HepG2 (cell line): Measurements from ENCODE around the gene RPTOR.

ENCODE experiments used
- HNRNPLL ChIP-seq: fragments of 200-400 bp; formaldehyde crosslinking; IDR thresholded peaks from 2 replicates; pipeline ENCODE4 v1.6.1; 2017; ENCODE audit warnings: mild to moderate bottlenecking, low read depth, low read length; ENCODE audit not compliant: poor library complexity, severe bottlenecking
- POLR2A ChIP-seq, 2 experiments: IDR thresholded peaks; 2 replicates each; pipeline ENCODE4 v1.6.1; 2011; ENCODE audit warnings: low read depth in 2 of 2, low read length in 2 of 2, mild to moderate bottlenecking in 1 of 2, moderate library complexity in 1 of 2; ENCODE audit not compliant: insufficient read depth in 1 of 2
- ZFP36L2 ChIP-seq: sonication (generic); formaldehyde crosslinking; IDR thresholded peaks from 2 replicates; pipeline ENCODE4 v1.4.0; 2020; ENCODE audit warnings: missing genetic modification reagents
- TF ChIP-seq, protein P1 (sequence below): sonication (generic); formaldehyde crosslinking; conservative IDR thresholded peaks from 2 replicates; pipeline ENCODE4 v1.4.0; 2020; ENCODE audit warnings: missing genetic modification reagents
- TF ChIP-seq, protein P2 (sequence below): sonication (generic); formaldehyde crosslinking; IDR thresholded peaks from 2 replicates; pipeline ENCODE4 v1.5.0; 2020; ENCODE audit warnings: mild to moderate bottlenecking, missing genetic modification reagents, moderate library complexity
- TF ChIP-seq, protein P3 (sequence below): sonication (generic); formaldehyde crosslinking; IDR thresholded peaks from 2 replicates; pipeline ENCODE4 v1.4.0; 2020; ENCODE audit warnings: missing genetic modification reagents
- TF ChIP-seq, protein P4 (sequence below): sonication (generic); formaldehyde crosslinking; IDR thresholded peaks from 2 replicates; pipeline ENCODE4 v1.4.0; 2020; ENCODE audit warnings: missing genetic modification reagents, borderline replicate concordance

DNA sequence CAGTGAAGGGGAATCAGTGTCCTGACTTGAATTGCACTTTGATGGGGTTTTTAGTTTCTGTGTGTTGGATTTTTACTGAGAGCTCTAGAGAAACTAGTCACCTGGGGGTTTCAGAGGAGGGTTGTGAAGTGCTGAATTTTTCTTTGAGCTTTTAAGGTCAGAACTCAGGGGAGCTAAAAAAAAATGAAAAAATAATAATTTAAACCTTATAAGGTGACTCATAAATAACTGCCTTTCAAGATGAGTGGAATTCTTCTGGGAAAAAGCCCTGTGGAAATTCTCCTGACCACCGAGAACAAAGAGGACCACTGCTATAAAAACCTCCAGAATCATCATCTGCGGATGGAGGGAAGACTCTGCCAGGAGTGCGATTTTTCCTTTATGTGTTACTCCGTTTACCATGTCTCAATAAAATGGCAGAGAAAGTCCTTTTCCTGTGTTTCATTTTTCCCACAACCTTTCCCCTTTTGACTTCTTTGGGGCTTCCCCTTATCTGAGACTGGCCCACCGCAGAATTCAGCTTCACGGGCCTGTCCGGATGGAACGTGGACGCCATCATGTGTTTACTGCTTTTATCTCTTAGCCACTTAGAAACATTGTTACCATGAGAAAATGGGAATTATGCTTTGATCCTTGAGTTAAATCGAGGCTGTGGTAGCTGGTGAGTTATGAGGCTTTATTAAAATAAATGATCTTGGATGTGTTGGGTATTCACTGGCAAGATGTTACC, 39.7 kb downstream of the RPTOR start:
- TF ChIP-seq, protein P1, sequence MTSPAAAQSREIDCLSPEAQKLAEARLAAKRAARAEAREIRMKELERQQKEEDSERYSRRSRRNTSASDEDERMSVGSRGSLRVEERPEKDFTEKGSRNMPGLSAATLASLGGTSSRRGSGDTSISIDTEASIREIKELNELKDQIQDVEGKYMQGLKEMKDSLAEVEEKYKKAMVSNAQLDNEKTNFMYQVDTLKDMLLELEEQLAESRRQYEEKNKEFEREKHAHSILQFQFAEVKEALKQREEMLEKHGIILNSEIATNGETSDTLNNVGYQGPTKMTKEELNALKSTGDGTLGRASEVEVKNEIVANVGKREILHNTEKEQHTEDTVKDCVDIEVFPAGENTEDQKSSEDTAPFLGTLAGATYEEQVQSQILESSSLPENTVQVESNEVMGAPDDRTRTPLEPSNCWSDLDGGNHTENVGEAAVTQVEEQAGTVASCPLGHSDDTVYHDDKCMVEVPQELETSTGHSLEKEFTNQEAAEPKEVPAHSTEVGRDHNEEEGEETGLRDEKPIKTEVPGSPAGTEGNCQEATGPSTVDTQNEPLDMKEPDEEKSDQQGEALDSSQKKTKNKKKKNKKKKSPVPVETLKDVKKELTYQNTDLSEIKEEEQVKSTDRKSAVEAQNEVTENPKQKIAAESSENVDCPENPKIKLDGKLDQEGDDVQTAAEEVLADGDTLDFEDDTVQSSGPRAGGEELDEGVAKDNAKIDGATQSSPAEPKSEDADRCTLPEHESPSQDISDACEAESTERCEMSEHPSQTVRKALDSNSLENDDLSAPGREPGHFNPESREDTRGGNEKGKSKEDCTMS, result no peak
- TF ChIP-seq HNRNPLL (no peak), POLR2A (IDR thresholded peaks at IDR 0.05; ENCODE audit: insufficient read depth in 1 of 2, low read depth in 2 of 2, low read length in 2 of 2) (no peak), ZFP36L2 (CRISPR knock-in tag) (no peak)
- TF ChIP-seq, protein P2, sequence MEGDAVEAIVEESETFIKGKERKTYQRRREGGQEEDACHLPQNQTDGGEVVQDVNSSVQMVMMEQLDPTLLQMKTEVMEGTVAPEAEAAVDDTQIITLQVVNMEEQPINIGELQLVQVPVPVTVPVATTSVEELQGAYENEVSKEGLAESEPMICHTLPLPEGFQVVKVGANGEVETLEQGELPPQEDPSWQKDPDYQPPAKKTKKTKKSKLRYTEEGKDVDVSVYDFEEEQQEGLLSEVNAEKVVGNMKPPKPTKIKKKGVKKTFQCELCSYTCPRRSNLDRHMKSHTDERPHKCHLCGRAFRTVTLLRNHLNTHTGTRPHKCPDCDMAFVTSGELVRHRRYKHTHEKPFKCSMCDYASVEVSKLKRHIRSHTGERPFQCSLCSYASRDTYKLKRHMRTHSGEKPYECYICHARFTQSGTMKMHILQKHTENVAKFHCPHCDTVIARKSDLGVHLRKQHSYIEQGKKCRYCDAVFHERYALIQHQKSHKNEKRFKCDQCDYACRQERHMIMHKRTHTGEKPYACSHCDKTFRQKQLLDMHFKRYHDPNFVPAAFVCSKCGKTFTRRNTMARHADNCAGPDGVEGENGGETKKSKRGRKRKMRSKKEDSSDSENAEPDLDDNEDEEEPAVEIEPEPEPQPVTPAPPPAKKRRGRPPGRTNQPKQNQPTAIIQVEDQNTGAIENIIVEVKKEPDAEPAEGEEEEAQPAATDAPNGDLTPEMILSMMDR (CRISPR knock-in tag), result no peak
- TF ChIP-seq, protein P3, sequence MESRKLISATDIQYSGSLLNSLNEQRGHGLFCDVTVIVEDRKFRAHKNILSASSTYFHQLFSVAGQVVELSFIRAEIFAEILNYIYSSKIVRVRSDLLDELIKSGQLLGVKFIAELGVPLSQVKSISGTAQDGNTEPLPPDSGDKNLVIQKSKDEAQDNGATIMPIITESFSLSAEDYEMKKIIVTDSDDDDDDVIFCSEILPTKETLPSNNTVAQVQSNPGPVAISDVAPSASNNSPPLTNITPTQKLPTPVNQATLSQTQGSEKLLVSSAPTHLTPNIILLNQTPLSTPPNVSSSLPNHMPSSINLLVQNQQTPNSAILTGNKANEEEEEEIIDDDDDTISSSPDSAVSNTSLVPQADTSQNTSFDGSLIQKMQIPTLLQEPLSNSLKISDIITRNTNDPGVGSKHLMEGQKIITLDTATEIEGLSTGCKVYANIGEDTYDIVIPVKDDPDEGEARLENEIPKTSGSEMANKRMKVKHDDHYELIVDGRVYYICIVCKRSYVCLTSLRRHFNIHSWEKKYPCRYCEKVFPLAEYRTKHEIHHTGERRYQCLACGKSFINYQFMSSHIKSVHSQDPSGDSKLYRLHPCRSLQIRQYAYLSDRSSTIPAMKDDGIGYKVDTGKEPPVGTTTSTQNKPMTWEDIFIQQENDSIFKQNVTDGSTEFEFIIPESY (CRISPR knock-in tag), result no peak
- TF ChIP-seq, protein P4, sequence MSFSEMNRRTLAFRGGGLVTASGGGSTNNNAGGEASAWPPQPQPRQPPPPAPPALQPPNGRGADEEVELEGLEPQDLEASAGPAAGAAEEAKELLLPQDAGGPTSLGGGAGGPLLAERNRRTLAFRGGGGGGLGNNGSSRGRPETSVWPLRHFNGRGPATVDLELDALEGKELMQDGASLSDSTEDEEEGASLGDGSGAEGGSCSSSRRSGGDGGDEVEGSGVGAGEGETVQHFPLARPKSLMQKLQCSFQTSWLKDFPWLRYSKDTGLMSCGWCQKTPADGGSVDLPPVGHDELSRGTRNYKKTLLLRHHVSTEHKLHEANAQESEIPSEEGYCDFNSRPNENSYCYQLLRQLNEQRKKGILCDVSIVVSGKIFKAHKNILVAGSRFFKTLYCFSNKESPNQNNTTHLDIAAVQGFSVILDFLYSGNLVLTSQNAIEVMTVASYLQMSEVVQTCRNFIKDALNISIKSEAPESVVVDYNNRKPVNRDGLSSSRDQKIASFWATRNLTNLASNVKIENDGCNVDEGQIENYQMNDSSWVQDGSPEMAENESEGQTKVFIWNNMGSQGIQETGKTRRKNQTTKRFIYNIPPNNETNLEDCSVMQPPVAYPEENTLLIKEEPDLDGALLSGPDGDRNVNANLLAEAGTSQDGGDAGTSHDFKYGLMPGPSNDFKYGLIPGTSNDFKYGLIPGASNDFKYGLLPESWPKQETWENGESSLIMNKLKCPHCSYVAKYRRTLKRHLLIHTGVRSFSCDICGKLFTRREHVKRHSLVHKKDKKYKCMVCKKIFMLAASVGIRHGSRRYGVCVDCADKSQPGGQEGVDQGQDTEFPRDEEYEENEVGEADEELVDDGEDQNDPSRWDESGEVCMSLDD, result no peak
